Measurements from ENCODE around the gene USP40.

Gene USP40

GRCh38 chr2:233448220-233448559 lies 118.4 kb downstream of the USP40 start:
- Histone ChIP-seq H3K9ac (ENCODE audit: low read depth, low read length) (no peak overlapping the region), H3K9me3 (ENCODE audit: control insufficient read depth, insufficient read depth, low read length) (no peaks in the 10 kb centered on the region), H3K4me1 (ENCODE audit: insufficient read depth, low read length) (0 out of 2 replicates have a peak, but pooled peaks cover 3% of the 10 kb centered on the region), H3K36me3 (ENCODE audit: insufficient read depth, low read length) (peaks cover 3% of the 10 kb centered on the region)

GRCh38 chr2:233447506-233448219 lies 118.9 kb downstream of the USP40 start:
- no peak overlapping the region for H3K9ac ChIP-seq (ENCODE audit: low read depth, low read length)
- H3K4me1 ChIP-seq (ENCODE audit: insufficient read depth, low read length): 0 out of 2 replicates have a peak, but pooled peaks cover 3% of the 10 kb centered on the region
- H3K9me3 ChIP-seq (ENCODE audit: control insufficient read depth, insufficient read depth, low read length): no peaks in the 10 kb centered on the region
- H3K36me3 ChIP-seq (ENCODE audit: insufficient read depth, low read length): peaks cover 3% of the 10 kb centered on the region

- Histone ChIP-seq H3K9me3 (ENCODE audit: control insufficient read depth, insufficient read depth, low read length) (no peaks in the 10 kb centered on the region), H3K36me3 (ENCODE audit: insufficient read depth, low read length) (no peaks in the 10 kb centered on the region; the same call in none of the 2 replicates), H3K9ac (ENCODE audit: low read depth, low read length) (no peak overlapping the region), H3K4me1 (ENCODE audit: insufficient read depth, low read length) (0 out of 2 replicates have a peak, but pooled peaks cover 3% of the 10 kb centered on the region)
These were observed 119.8 kb downstream of the USP40 start for GRCh38 chr2:233446606-233447305.

- Histone ChIP-seq H3K9me3 (ENCODE audit: control insufficient read depth, insufficient read depth, low read length) (no peaks in the 10 kb centered on the region), H3K36me3 (ENCODE audit: insufficient read depth, low read length) (no peaks in the 10 kb centered on the region; the same call in none of the 2 replicates), H3K4me1 (ENCODE audit: insufficient read depth, low read length) (0 out of 2 replicates have a peak, but pooled peaks cover 3% of the 10 kb centered on the region), H3K9ac (ENCODE audit: low read depth, low read length) (no peak overlapping the region)
These were observed 120.5 kb downstream of the USP40 start for GRCh38 chr2:233446121-233446520.

- 0 out of 2 replicates have a peak, but pooled peaks cover 3% of the 10 kb centered on the region for H3K4me1 ChIP-seq (ENCODE audit: insufficient read depth, low read length)
- no peaks in the 10 kb centered on the region; the same call in 1 of the 2 replicates for H3K36me3 ChIP-seq (ENCODE audit: insufficient read depth, low read length)
- no peak overlapping the region for H3K9ac ChIP-seq (ENCODE audit: low read depth, low read length)
- H3K9me3 ChIP-seq (ENCODE audit: control insufficient read depth, insufficient read depth, low read length): no peaks in the 10 kb centered on the region
These were observed 121.3 kb downstream of the USP40 start for GRCh38 chr2:233445152-233445830.

- H3K9ac ChIP-seq (ENCODE audit: low read depth, low read length): no peak overlapping the region
- H3K36me3 ChIP-seq (ENCODE audit: insufficient read depth, low read length): no peaks in the 10 kb centered on the region; the same call in 1 of the 2 replicates
- no peaks in the 10 kb centered on the region for H3K9me3 ChIP-seq (ENCODE audit: control insufficient read depth, insufficient read depth, low read length)
- H3K4me1 ChIP-seq (ENCODE audit: insufficient read depth, low read length): 0 out of 2 replicates have a peak, but pooled peaks cover 3% of the 10 kb centered on the region
These were observed 122.1 kb downstream of the USP40 start for GRCh38 chr2:233444501-233444900.

- H3K36me3 ChIP-seq (ENCODE audit: insufficient read depth, low read length): no peaks in the 10 kb centered on the region; the same call in 1 of the 2 replicates
- H3K9me3 ChIP-seq (ENCODE audit: control insufficient read depth, insufficient read depth, low read length): no peaks in the 10 kb centered on the region
- no peaks in the 10 kb centered on the region for H3K4me1 ChIP-seq (ENCODE audit: insufficient read depth, low read length)
- no peak overlapping the region for H3K9ac ChIP-seq (ENCODE audit: low read depth, low read length)
These were observed 122.9 kb downstream of the USP40 start for GRCh38 chr2:233443511-233444183.

- Histone ChIP-seq H3K36me3 (ENCODE audit: insufficient read depth, low read length) (no peaks in the 10 kb centered on the region; the same call in none of the 2 replicates), H3K4me1 (ENCODE audit: insufficient read depth, low read length) (no peaks in the 10 kb centered on the region), H3K9ac (ENCODE audit: low read depth, low read length) (no peak overlapping the region), H3K9me3 (ENCODE audit: control insufficient read depth, insufficient read depth, low read length) (no peaks in the 10 kb centered on the region)
These were observed 124.6 kb downstream of the USP40 start for GRCh38 chr2:233442028-233442310.

- no peaks in the 10 kb centered on the region for H3K9me3 ChIP-seq (ENCODE audit: control insufficient read depth, insufficient read depth, low read length)
- H3K36me3 ChIP-seq (ENCODE audit: insufficient read depth, low read length): no peaks in the 10 kb centered on the region; the same call in none of the 2 replicates
These were observed 125.2 kb downstream of the USP40 start for GRCh38 chr2:233441161-233442027.

GRCh38 chr2:233440714-233441113 lies 125.9 kb downstream of the USP40 start:
- H3K36me3 ChIP-seq (ENCODE audit: insufficient read depth, low read length): no peaks in the 10 kb centered on the region; the same call in none of the 2 replicates
- H3K9ac ChIP-seq (ENCODE audit: low read depth, low read length): no peak overlapping the region
- H3K9me3 ChIP-seq (ENCODE audit: control insufficient read depth, insufficient read depth, low read length): no peaks in the 10 kb centered on the region
- no peaks in the 10 kb centered on the region for H3K4me1 ChIP-seq (ENCODE audit: insufficient read depth, low read length)

More at GRCh38 chr2:233441161-233442027, 125.2 kb downstream of the USP40 start:
- Histone ChIP-seq H3K9ac (ENCODE audit: low read depth, low read length) (no peak overlapping the region), H3K4me1 (ENCODE audit: insufficient read depth, low read length) (no peaks in the 10 kb centered on the region)

GRCh38 chr2:233440314-233440713 lies 126.3 kb downstream of the USP40 start:
- no peaks in the 10 kb centered on the region for H3K9me3 ChIP-seq (ENCODE audit: control insufficient read depth, insufficient read depth, low read length)
- no peaks in the 10 kb centered on the region for H3K4me1 ChIP-seq (ENCODE audit: insufficient read depth, low read length)
- H3K9ac ChIP-seq (ENCODE audit: low read depth, low read length): no peak overlapping the region
- no peaks in the 10 kb centered on the region; the same call in none of the 2 replicates for H3K36me3 ChIP-seq (ENCODE audit: insufficient read depth, low read length)

GRCh38 chr2:233439191-233439590 lies 127.4 kb downstream of the USP40 start:
- Histone ChIP-seq H3K4me1 (ENCODE audit: insufficient read depth, low read length) (no peaks in the 10 kb centered on the region), H3K9ac (ENCODE audit: low read depth, low read length) (no peak overlapping the region), H3K9me3 (ENCODE audit: control insufficient read depth, insufficient read depth, low read length) (no peaks in the 10 kb centered on the region), H3K36me3 (ENCODE audit: insufficient read depth, low read length) (no peaks in the 10 kb centered on the region; the same call in none of the 2 replicates)

- Histone ChIP-seq H3K9me3 (ENCODE audit: control insufficient read depth, insufficient read depth, low read length) (no peaks in the 10 kb centered on the region), H3K36me3 (ENCODE audit: insufficient read depth, low read length) (no peaks in the 10 kb centered on the region; the same call in none of the 2 replicates), H3K9ac (ENCODE audit: low read depth, low read length) (no peak overlapping the region), H3K4me1 (ENCODE audit: insufficient read depth, low read length) (no peaks in the 10 kb centered on the region)
These were observed 127.9 kb downstream of the USP40 start for GRCh38 chr2:233438573-233439147.

Measured in ES-I3 (cell line).